Neural crest cell (in vitro differentiated cells): ENCODE results near the gene ABCC12. TPM values are rescaled to one million over a fixed set of nuclear protein-coding genes. Genes with fewer than 3 reads are reported as not detected.
A peak's percentile ranks its signal among the peaks of the same experiment; 100 is the strongest.

Experiments used
- DNase-seq: peaks from one replicate; pipeline ENCODE4 v3.0.0; 2021; ENCODE audit warnings: low read depth, mixed read lengths, low spot score
- H3K27ac Mint-ChIP-seq: one replicate; pipeline ENCODE4 v1.8.0; 2021; ENCODE audit warnings: mild to moderate bottlenecking, mixed read lengths; ENCODE audit not compliant: unreplicated experiment
- H3K27me3 Mint-ChIP-seq: 2 replicates; pipeline ENCODE4 v1.8.0; 2021; ENCODE audit warnings: low read depth, mild to moderate bottlenecking, mixed read lengths
- H3K36me3 Mint-ChIP-seq: 2 replicates; pipeline ENCODE4 v1.8.0; 2021; ENCODE audit warnings: low read depth, mild to moderate bottlenecking, mixed read lengths
- H3K4me1 Mint-ChIP-seq: 2 replicates; pipeline ENCODE4 v1.8.0; 2021; ENCODE audit warnings: mixed read lengths
- H3K4me3 Mint-ChIP-seq: one replicate; pipeline ENCODE4 v1.8.0; 2021; ENCODE audit warnings: mild to moderate bottlenecking, mixed read lengths
- H3K9me3 Mint-ChIP-seq: 2 replicates; pipeline ENCODE4 v1.8.0; 2021; ENCODE audit warnings: mixed read lengths
- CTCF ChIP-seq: fragments of 200-600 bp; sonication (generic); conservative IDR thresholded peaks from 2 replicates; pipeline ENCODE4 v1.5.0; 2021; ENCODE audit warnings: antibody characterized with exemption, mild to moderate bottlenecking
- total RNA-seq: library from RNA; stranded (reverse); gene quantifications from 2 replicates; pipeline ENCODE4 v1.2.1, GENCODE V29; 2021

ABCC12 gene
- total RNA-seq, 1 donor from 2014 or later = 0.07 TPM

GRCh38 chr16:48156790-48157209 lies 1.0 kb upstream of the ABCC12 start:
- no peak overlapping the region for H3K4me3 Mint-ChIP-seq
- peak; percentile 97 for TF ChIP-seq CTCF
- H3K27me3 Mint-ChIP-seq = no peaks in the 10 kb centered on the region
- H3K4me1 Mint-ChIP-seq = peaks cover 7% of the 10 kb centered on the region
- peak; percentile 96 for DNase-seq
- no peak overlapping the region for H3K27ac Mint-ChIP-seq
- no peaks in the 10 kb centered on the region for H3K9me3 Mint-ChIP-seq
- H3K36me3 Mint-ChIP-seq = no peaks in the 10 kb centered on the region

GRCh38 chr16:48153774-48154173 lies 2.0 kb downstream of the ABCC12 start:
- Mint-ChIP-seq H3K4me1 (peaks cover 7% of the 10 kb centered on the region), H3K4me3 (no peak overlapping the region), H3K27ac (no peak overlapping the region), H3K27me3 (no peaks in the 10 kb centered on the region), H3K36me3 (no peaks in the 10 kb centered on the region), H3K9me3 (no peaks in the 10 kb centered on the region)
- TF ChIP-seq CTCF = no peak
- no peak for DNase-seq

GRCh38 chr16:48152226-48152625 lies 3.6 kb downstream of the ABCC12 start:
- Mint-ChIP-seq H3K4me3 (no peak overlapping the region), H3K4me1 (peaks cover 7% of the 10 kb centered on the region), H3K36me3 (no peaks in the 10 kb centered on the region), H3K27me3 (no peaks in the 10 kb centered on the region), H3K27ac (no peak overlapping the region), H3K9me3 (no peaks in the 10 kb centered on the region)
- no peak for DNase-seq
- TF ChIP-seq CTCF = no peak

- H3K27ac Mint-ChIP-seq = no peak overlapping the region
- H3K4me3 Mint-ChIP-seq = no peak overlapping the region
- H3K27me3 Mint-ChIP-seq = no peaks in the 10 kb centered on the region
Observed at GRCh38 chr16:48150707-48151106, 5.1 kb downstream of the ABCC12 start.

GRCh38 chr16:48146710-48147109 lies 9.1 kb downstream of the ABCC12 start:
- no peaks in the 10 kb centered on the region for H3K27me3 Mint-ChIP-seq
- DNase-seq = no peak

More at GRCh38 chr16:48150707-48151106, 5.1 kb downstream of the ABCC12 start:
- Mint-ChIP-seq H3K4me1 (no peaks in the 10 kb centered on the region), H3K36me3 (no peaks in the 10 kb centered on the region), H3K9me3 (no peaks in the 10 kb centered on the region)
- no peak for TF ChIP-seq CTCF
- no peak for DNase-seq

More at GRCh38 chr16:48146710-48147109, 9.1 kb downstream of the ABCC12 start:
- no peak for TF ChIP-seq CTCF
- Mint-ChIP-seq H3K36me3 (no peaks in the 10 kb centered on the region), H3K27ac (no peak overlapping the region), H3K9me3 (peaks cover 6% of the 10 kb centered on the region), H3K4me3 (no peak overlapping the region), H3K4me1 (peaks cover 13% of the 10 kb centered on the region)
